Camera-type eye (tissue), 1 donor: Measurements from ENCODE around the gene PCARE. TPM values are rescaled to one million over a fixed set of nuclear protein-coding genes. Genes with fewer than 3 reads are reported as not detected.

Experiments used
- total RNA-seq: library from RNA; depleted of rRNA; stranded (reverse); fragments of >200 nt; gene quantifications from one replicate; pipeline ENCODE4 v1.2.3, GENCODE V29; 2014

The PCARE gene
- 57.0 TPM for total RNA-seq

DNA sequence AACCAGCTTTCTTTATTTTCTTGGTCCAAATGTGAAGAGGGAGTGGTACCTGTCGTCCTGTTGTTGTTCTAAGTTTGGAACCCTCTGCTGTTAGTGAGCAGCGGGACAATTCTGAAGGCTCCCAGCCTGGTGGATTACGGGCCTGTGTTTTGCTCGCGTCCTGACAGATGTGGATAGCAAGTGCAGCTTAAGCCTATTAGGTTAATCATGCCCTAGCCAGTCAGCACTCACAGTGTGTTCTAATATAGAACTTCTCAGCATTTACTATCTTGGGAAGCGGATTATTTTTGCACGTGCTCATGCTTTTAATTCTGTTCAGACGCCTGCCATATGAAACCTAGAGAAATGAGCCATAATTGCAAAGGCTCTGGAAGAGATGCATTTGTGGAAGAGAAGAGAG lies at the start of gene PCARE:
Gene PCARE (minus strand): TSS at position 113 of the 400 bp plus-strand sequence. CDS start 262 bp downstream, outside the sequence.

GRCh38 chr2:29114946-29115609 lies 40.8 kb upstream of the PCARE start, which contains the start of gene CLIP4:
Gene CLIP4 (plus strand): TSS chr2:29115415. CDS start chr2:29121389, 5,974 bp downstream.

Other genes with a start within 250 kb of the PCARE start
- 21.9 TPM for gene TRMT61B, start 204.2 kb downstream of the PCARE start, total RNA-seq
- gene WDR43, start 179.9 kb downstream of the PCARE start, total RNA-seq, result 51.7 TPM
- 0.55 TPM for gene TOGARAM2, start 93.2 kb downstream of the PCARE start, total RNA-seq
- 81.7 TPM for gene CLIP4, start 40.9 kb upstream of the PCARE start, total RNA-seq